DMS 273 (cell line): ENCODE data around the gene SIRPB2.

ENCODE experiments used
- DNase-seq: peaks from one replicate; lab custom pipeline; 2025; ENCODE audit not compliant: unreplicated experiment; lab: John Stamatoyannopoulos, UW

The SIRPB2 gene

DNA sequence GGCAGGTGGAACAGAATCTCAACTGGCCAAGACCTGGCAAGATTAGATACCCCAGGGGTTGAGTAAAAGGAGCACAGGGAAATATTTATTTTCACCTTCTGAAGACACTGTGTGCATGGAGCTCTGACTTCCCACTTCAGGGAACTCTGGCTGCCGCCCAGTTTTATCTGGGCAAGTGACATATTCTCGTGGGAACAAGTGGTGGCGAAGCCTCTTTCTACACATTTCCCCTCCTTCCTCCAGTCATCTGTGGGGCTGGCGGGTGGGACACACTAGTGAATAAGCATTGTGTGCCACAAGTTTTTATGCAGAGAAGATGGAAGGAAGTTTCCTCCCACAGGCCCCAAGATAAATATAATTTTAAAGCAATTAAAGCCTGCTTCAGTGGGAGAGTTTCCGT is 48.1 kb downstream of the SIRPB2 start:
- no peak for DNase-seq

DNA sequence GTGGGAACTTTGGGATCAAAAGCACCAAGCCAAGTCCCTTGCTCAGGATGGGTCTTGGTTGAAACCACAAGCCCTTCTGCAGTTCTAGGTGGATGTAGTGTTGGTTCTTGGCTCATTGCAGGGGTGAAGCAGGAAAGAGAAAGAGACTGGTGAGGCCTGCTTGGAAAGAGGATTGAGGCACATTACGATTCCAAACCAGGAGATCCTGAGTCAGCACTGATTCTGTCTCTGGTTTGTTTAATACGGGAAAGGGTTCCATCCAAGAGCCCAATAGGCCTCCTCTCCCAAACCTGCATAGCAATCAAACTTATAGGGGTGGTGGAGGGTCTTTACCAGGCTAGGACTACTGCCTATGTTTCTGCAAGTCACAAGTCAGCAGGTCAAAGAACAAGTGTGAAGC is 48.9 kb downstream of the SIRPB2 start:
- DNase-seq, result no peak

DNA sequence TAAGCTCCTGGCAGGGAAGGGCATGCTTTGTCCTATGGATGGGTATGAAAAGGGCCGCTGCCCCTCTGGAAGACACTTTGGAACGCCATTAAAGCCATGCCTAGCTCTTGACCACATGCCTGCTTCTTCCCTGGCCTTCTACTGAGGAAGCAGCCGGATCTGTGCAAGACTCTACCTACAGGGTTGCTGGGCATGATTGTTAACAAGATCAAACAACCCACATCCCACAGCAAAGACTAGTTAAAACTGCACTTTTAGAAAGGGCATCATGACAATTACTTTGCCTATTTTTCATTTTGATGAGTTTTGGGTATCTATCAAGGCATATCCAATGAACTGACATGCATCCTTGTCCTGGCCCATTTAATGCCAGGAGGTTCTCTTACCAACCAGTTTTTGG is 50.1 kb downstream of the SIRPB2 start:
- no peak for DNase-seq

DNA sequence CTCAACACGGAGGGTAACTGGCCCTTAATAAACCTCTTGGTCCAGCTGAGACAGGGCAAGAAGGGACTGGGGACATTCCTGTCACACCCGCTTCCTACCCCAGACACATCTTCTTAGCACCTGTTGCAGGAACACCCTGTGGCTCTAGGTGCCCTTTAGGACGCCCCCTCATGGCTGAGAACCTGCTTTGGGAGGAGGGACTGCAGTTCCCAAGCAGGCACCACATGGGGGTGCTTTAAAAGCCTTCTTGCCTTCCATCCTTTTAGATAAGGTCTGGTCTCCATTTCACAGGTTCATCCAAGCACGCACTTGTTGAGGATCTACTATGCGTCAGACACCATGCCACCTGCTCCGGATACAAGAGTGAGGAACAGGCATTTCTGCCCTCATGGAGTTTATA is 51.2 kb downstream of the SIRPB2 start:
- peak; percentile 63 for DNase-seq

DNA sequence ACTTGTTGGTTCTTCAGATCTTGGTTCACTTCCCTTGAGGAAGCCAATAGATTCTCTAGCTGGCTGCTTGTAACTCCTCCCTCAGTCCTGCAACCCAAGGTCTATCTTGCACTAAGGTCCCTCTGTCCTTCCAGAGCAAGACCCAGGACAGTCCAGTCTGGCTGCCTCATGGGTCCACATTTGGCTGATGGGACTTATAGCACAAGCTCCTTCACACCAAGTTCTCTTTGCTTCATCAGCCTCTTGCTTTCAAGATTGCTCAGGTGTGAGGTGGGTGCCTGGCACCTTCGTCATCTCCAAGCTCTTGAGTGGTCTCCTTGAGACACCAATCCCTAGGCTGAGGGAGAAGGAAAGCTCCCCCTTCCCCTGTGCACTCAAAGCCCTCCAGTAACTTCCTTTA is 52.9 kb downstream of the SIRPB2 start:
- no peak for DNase-seq

DNA sequence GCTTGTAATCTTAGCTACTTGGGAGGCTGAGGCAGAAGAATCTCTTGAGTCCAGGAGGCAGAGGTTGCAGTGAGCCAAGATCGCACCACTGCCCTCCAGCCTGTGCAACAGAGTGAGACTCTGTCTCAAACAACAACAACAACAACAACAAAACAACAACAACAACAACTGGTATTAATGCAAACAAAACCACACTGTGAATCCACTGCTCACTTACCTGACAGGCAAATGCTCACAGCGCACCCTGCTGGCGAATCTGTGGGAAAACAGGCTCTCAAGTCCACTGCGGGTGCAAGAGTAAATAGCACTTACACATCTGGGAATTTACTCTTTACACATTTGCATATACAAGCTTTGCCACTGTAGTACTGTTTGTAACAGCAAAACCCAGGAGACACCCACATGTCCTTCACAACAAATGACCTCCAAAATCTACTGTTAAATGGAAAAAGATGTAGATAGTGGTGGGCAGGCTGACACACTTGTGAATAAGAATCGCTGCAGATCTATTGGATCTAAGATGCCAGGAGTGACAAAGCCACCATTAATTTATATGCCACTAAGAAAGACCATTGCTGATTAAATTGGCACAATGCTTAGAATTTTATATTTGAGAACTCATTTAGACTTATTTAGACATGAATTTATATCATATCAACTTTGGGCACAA is 53.9 kb downstream of the SIRPB2 start:
- peak; percentile 80 for DNase-seq

DNA sequence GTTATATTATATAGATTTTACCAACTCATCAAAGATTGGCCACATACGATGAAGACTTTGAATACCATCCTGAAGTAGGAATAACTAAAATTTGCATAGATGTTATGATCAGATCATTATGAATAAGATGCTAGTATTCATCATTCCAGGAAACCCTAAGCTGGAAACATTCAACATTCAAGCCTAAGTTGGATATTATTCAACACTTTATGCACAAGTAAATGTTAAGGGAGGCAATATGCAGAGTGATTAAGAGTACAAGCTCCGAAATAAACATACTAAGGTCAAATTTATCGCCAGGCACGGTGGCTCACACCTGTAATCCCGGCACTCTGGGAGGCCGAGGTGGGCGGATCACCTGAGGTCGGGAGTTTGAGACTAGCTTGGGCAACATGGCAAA is 55.0 kb downstream of the SIRPB2 start:
- no peak for DNase-seq

DNA sequence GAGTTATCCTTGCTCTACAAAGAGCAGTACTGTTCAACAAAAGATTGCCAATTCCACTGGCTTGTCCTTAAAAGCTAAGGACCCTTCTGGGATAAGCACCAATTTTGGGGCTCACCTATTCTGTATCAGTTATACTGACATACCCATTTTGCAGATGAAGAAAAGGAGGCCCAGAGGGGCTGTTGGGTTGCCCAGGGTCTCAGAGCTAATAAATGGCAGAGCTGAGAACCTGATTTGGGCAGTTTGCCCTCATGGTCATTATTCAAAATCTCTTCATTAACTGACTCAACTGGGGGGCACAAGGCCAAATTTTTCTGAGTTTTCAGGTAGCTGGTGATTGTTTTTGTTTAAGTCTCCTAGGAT is 55.9 kb downstream of the SIRPB2 start:
- DNase-seq, result no peak

DNA sequence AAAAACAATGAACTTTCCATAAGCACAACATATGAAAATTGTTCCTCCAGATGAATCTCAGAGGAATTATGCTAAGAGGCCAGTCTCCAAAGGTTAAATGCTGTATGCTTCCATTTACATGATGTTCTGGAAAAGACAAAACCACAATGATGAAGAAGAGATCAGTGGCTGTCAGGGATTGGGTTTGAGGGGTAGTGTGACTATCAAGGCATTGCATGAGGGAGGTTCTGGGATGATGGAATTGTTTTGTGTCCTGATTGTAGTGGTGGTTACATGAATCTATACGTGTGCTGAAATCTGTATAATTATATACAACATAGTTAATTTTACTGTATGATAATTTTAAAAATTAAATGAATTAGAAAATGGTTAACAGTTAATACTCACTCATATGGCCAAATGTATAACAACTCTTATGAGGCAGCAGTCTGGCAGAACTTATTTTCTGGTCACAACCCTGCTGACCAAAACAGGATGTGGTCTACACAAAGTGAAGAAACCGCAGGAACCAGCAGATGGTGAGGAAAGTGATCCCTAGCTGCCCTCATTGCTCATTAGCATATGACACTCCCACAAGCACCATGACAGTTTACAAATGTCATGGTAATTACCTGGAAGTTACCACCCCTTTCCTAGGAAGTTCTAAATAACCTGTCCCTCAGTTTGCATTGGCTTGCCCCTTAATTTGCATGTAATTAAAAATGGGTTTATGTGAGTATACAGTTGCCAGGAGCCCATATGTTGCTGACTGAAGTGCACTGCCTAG is 56.5 kb downstream of the SIRPB2 start:
- peak; percentile 96 for DNase-seq

DNA sequence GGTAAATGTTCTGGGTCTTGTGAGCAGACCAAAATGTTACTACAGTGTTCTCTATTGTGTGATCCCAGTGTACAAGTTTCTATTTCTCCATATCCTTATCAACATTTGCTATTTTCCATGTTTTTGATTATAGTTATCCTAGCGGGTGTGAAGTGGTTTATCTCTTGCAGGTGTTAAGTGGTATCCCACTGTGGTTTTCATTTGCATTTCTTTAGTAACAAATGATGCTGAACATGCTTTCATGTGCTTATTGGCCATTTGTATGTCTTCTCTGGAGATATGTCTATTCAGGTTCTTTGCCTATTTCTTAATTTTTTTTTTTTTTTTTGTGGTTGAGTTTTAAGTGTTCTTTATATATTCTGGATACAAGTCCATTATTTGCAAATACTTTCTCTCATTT is 60.1 kb downstream of the SIRPB2 start:
- no peak for DNase-seq

DNA sequence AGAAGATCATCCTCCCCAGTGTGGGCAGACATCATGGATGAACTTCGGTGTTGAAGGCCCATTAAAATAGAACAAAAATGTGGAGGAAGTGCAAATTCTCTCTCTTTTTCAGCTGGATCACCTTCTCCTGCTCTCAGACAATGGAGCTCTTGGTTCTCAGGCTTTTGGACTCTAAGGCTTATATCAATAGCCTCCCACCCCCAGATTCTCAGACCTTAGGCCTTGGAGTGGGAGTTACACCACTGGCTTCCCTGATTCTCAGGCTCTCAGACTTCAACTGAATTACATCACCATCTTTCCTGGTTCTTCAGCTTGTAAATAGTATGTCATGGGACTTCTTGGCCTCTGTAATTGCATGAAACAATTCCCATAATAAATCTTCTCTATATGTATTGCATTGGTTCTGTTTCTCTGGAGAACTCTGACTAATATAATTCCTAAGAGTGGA is 61.2 kb downstream of the SIRPB2 start:
- DNase-seq, result no peak

DNA sequence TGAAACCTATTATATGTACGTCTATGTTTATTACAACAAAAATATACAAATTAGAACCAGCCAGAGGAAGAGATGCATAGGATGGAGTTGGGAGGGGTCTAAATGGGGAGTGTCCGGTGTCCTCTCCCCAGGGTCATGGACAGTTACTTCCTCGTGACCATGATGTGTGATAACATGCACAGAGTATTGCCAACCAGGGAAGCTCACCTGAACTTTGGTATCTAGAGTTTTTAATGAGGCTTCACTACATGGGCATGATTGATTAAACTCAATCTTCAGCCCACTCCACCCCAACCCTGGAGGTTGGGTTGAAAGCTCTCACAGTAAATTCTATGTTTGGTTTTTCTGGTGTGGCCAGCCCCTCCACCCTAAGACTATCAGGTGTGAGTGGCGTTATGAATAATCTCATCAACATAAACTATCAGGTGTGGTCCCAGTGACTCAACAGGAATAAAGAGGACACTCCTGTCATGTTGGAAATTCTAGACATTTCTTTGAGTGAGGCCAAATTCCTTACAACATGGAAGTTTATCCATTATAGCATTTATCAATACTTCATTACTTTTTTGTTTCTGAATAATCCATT is 62.0 kb downstream of the SIRPB2 start:
- no peak for DNase-seq

DNA sequence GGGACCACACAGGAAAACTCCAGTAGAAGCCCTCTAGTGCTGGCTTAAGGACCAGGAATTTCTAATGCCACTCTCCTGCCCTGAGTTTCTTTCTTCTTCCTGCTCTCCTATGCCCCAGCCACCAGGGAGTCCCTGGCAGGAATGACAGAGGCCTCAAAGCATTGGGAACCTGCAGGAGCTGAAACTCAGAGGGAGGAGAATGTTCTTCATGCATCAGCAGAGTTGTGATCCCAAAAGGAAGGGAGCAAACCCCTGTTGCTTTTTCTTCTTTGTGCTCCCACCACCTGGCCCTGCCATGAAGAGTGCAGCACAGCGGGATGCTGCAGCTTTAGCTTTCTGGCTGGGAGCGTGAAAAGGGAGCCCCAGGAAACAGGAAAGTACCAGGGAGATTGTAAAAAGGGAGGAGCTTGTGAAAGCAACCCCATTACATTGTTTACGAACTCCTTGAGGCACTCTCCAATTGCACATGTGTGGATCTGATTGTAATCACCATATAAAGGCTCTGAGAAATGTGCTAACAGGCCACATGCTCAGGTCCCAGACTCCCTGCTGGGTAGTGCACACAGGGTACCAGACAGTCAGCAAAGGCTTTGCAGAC is 63.7 kb downstream of the SIRPB2 start:
- peak; percentile 90 for DNase-seq

DNA sequence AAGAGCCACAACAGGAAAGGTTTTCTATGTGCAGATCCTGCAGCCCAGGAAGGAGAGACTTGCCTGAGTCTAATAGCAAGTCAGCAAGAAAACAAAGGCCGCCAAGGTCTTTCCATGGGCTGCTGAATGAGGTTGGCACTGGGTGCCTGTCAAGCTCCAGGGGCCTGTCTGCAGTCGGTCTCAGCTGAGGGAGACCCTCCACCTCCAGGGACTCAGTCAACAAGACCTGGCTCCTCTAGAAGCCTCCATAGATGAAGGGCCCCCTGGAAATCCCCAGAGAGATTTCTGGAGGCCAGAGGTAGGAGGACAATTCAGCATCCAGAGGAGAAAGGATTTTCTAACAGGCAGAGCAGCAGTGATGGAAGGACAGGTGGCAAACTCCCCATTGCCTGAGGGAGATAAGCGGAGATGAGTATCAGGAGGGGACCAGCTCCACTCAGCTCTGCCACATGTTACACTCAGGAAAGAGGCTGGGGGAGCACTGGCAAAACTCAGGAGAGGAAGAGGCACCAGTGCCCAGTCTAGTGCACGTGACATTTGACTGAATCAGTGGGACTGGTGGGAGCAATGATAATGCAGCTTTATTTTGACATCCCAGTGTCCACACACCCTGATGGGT is 64.9 kb downstream of the SIRPB2 start:
- DNase-seq, result no peak
